ENCODE results near the gene FAM136A.
"Not testable (repeated sequence)": the region's sequence is repeated elsewhere in the genome, so short reads cannot be mapped to it uniquely, and the experiment has no call there.

FAM136A gene

GRCh38 chr2:70300771-70301343 is 1.0 kb downstream of the FAM136A start:
- peak overlapping the region; percentile 88 for H3K4me3 ChIP-seq (ENCODE audit: low read depth, low read length)
- TF ChIP-seq, protein P1, sequence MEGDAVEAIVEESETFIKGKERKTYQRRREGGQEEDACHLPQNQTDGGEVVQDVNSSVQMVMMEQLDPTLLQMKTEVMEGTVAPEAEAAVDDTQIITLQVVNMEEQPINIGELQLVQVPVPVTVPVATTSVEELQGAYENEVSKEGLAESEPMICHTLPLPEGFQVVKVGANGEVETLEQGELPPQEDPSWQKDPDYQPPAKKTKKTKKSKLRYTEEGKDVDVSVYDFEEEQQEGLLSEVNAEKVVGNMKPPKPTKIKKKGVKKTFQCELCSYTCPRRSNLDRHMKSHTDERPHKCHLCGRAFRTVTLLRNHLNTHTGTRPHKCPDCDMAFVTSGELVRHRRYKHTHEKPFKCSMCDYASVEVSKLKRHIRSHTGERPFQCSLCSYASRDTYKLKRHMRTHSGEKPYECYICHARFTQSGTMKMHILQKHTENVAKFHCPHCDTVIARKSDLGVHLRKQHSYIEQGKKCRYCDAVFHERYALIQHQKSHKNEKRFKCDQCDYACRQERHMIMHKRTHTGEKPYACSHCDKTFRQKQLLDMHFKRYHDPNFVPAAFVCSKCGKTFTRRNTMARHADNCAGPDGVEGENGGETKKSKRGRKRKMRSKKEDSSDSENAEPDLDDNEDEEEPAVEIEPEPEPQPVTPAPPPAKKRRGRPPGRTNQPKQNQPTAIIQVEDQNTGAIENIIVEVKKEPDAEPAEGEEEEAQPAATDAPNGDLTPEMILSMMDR (IDR thresholded peaks at IDR 0.05; ENCODE audit: low read depth, low read length) = no peak

DNA sequence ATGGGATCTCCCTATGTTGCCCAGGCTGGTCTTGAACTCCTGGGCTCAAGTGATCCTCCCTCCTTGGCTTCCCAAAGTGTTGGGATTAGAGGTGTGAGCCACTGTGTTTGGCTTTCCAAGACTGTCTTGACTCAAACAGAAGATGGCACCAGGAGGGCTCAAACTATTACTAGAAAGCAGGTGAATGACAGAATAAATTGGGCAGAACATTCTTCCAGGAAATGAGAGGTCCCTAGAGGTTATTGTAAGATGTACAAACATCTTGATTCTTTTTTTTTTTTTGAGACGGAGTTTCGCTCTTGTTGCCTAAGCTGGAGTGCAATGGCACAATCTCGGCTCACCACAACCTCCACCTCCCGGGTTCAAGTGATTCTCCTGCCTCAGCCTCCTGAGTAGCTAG is 4.0 kb downstream of the FAM136A start:
- not testable (repeated sequence) for H3K4me3 ChIP-seq (ENCODE audit: low read depth, low read length)

DNA sequence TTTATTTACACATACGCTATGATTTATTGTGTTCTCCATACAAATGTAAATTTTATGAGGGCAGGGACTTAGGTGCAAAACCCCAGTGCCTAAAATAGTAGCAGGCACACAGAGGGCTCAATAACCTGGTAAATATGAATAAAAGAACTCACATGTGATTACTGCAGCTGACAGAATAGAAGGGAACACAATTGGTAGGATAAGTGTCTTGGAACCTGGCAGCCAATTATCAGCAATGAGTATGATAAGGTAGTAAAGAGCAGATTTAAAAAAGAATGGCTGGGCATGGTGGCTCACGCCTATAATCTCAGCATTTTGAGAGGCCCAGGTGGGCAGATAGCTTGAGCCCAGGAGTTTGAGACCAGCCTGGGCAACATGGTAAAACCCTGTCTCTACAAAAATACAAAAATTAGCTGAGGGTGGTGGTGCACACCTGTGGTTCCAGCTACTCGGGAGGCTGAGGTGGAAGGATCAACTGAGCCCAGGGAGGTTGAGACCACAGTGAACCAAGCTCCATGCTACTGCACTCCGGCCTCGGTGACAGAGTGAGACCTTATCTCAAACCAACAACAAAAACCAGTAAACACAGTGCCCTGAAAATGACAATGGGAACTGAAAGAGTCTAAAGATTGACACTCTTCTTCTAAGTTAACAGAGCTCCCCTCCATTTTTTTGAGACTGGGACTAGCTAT is 18.2 kb downstream of the FAM136A start:
- TF ChIP-seq, protein P1 (IDR thresholded peaks at IDR 0.05; ENCODE audit: low read depth, low read length) = no peak
- no peak overlapping the region for H3K4me3 ChIP-seq (ENCODE audit: low read depth, low read length)

DNA sequence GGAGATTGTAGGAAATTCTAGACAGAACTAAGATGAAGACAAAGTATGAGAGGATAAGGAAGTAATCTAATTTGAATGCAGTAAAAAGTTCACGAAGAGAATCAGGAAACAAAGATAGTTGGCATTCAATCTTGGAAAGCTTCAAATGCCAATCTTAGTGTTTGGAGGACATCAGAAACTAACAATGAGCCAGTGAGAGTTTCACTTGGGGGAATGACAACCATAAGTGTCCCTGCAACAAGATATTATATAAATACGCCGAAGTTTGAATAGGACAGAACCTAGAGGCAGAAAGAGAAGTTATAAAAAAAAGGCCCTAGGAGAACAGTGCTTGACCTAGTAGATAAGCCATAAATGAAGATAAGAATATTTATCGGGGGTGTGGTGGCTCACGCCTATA is 19.4 kb downstream of the FAM136A start:
- TF ChIP-seq, protein P1 (IDR thresholded peaks at IDR 0.05; ENCODE audit: low read depth, low read length) = no peak

DNA sequence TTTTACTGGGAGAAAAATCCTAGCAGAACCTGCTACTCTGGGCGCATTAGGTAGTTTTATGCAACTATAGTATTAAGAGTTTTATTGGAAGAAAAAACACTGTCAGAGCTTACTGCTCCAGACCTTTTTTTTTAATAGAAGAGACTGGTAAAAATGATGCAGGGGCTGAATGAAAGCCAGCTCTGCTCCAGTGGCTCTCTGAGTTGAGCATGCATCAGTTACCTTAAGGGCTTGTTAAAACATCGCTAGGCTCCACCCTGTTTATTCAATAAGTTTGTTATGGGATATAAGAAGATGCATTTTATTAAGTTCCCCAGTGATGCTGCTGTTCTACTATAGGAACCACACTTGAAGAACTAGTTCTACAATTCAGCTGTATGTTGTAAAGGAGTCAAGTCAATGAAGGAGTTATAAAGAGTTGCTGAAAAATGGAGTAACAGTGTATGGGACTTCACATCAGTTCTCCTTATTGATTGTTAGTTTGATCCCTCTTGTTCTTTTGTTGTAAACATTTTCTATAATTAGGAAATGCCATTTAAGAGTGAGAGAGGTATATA is 21.5 kb downstream of the FAM136A start:
- TF ChIP-seq, protein P1 (IDR thresholded peaks at IDR 0.05; ENCODE audit: low read depth, low read length) = no peak
- no peak overlapping the region for H3K4me3 ChIP-seq (ENCODE audit: low read depth, low read length)

More for the DNA sequence above, 19.4 kb downstream of the FAM136A start:
- no peak overlapping the region for H3K4me3 ChIP-seq (ENCODE audit: low read depth, low read length)

- TF ChIP-seq, protein P1 (IDR thresholded peaks at IDR 0.05; ENCODE audit: low read depth, low read length) = no peak
- H3K4me3 ChIP-seq (ENCODE audit: low read depth, low read length) = no peak overlapping the region
These were observed 31.5 kb downstream of the FAM136A start for GRCh38 chr2:70270323-70270722.

- not testable (repeated sequence) for H3K4me3 ChIP-seq (ENCODE audit: low read depth, low read length)
These were observed 32.2 kb downstream of the FAM136A start for GRCh38 chr2:70269422-70270302.

GRCh38 chr2:70266925-70267324 is 34.9 kb downstream of the FAM136A start:
- H3K4me3 ChIP-seq (ENCODE audit: low read depth, low read length) = not testable (repeated sequence)
